ENCODE results near the gene TENM3.

TENM3 gene

DNA sequence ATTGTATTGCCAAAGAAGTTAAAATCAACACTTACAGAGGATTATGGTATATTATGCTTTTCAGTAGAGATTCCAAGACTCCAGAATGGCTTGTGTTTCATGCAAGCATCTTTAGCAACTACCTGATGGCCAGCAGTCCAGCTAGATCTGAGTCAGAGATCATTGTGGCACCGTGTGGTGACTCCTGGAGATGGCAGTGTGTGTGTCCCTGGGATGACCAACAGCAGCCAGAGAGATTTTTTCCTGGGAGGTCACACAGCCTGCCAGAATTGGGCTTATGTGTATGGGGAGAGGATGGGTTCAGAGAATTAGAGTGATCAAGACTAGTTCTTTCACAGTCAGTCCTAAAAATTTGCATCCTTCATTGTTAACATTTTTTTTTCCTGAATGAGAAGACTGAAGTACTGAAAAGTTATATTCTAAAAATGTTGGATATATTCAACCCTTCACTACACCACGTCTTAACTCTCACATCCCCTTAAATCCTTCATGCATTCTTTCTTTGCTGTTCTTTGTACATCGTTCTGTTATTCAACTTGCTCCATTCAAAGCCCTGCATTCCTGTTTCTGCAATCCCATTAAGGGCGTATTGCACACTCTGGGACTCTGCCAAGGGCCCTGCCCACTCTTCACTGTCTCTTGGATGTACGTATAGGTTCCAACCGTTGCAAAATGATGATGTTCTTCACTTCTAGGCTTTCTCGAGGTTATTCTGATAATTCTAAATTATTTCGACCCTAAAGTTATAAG, 12.4 kb downstream of the TENM3 start:
- no peak for DNase-seq

- no peak for DNase-seq
Measured at GRCh38 chr4:182257016-182257415, 13.8 kb downstream of the TENM3 start.

GRCh38 chr4:182257503-182257902, 14.3 kb downstream of the TENM3 start:
- no peak for DNase-seq

DNA sequence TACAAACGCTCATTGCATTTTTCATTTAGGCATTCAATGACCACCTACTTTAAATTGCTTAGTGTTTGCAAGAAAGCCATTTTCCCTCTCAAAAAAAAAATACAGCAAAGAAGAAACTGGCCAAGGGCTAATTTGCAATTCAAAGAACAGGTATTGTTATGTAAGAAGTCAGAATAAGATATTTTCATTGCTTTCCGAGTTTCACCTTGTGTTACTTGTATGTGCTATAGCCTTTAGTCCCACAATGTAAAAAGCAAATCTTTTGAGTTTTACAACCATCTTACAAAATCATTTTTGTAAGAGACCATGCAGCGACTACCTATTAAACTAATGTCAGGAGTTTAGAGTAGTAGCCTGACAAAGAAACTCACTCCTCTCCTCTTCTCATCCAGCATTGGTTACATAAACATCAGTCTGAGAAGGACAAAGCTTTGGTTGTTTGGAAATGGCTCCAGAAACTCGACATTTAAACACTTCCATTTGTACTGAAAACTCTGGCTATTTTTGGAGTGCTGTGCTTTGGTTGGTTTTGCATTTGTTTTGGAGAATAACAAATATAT, 15.3 kb downstream of the TENM3 start:
- DNase-seq, result no peak

- DNase-seq, result no peak
Measured at GRCh38 chr4:182261651-182262223, 18.5 kb downstream of the TENM3 start.

GRCh38 chr4:182263562-182263961, 20.4 kb downstream of the TENM3 start:
- no peak for DNase-seq

DNA sequence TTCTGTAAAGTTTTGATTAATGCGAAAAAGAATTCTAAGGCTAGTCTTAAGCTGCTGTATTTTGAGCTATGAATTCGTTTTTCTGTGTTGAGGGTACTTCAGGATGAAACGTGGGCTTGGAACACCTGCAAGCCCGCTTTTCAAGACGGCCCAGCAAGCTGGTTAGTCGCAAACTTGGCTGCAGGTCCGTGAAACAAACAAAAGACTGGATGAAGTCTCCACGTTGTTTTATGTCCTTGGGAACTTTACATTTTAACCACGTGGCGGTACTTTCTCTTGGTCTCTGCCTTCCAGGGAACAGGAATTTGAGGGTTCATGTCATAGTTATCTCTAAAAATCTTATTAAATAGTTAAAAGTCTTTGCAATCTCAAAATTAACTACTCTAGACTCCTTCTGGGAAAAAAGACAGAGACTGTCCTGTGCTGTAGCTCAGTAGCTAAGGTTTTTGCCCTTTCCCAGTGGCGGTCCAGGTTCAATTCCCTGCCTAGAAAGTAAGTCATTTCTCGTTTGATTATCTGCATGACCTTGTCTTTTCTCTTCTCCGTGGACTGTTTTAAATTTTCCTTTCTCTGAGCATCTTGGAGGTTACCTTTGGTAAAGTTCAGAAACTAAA, 21.0 kb downstream of the TENM3 start:
- DNase-seq, result no peak

- DNase-seq, result no peak
Measured at GRCh38 chr4:182265881-182266280, 22.7 kb downstream of the TENM3 start.

DNA sequence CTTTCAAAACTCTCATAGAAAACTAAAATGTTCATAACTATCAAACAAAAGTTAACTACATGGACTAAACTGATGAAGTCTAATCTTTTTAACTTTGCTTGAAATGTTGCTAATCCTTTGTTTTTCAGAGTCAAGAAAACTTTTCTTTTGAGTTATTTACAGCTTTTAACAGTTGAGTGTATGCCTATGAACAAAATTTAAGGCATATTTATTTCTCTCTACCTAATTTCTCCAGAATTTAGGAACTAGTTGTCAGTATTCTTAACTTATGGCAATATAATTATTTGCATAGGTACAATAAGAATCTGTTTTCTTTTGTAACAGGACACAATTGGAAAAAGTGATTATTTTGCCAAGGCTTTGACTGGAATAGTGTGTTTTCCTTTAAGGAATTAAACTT, 23.8 kb downstream of the TENM3 start:
- no peak for DNase-seq

GRCh38 chr4:182268966-182269365, 25.8 kb downstream of the TENM3 start:
- no peak for DNase-seq

DNA sequence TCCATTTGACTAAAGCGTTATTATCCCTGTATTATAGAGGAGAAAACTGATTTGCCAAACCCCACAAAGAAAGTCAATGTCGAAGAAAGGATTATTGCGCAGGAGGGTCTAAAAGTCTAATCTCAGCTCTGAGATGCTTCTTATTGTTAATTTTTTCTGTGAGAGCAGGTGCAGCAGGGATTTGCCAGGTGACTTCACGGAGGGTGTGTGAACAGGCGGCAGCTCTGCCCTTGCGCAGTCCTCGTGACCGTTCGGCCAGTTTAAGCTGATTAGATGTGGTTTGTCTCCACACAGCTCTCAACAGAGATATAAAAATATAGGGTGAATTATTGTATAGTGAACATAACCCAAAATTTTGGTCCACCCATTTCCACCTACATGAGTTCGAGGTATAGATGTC, 28.5 kb downstream of the TENM3 start:
- no peak for DNase-seq

- DNase-seq, result no peak
Measured at GRCh38 chr4:182272151-182272550, 28.9 kb downstream of the TENM3 start.

GRCh38 chr4:182273191-182273935, 30.2 kb downstream of the TENM3 start:
- DNase-seq, result no peak

- DNase-seq, result no peak
Measured at GRCh38 chr4:182276210-182277109, 33.3 kb downstream of the TENM3 start.

DNA sequence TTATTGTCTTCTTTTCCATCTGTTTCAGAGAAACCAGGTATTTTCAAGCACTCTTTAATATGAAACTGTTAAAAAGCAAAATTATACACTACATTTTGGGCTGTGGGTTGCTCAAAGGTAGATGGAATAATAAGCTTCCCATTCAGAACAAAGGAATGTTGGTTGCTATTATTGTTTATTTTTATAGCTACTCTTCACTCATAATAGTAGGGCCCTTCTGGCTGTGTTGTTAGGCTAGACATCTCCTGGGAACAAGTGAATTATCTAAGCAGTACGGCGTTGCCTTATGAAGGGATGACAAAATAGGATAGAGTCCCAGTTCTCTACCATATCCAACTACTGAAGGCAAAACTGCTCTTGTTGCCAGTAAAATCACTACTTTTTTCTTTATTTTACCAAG, 34.2 kb downstream of the TENM3 start:
- DNase-seq, result no peak

DNA sequence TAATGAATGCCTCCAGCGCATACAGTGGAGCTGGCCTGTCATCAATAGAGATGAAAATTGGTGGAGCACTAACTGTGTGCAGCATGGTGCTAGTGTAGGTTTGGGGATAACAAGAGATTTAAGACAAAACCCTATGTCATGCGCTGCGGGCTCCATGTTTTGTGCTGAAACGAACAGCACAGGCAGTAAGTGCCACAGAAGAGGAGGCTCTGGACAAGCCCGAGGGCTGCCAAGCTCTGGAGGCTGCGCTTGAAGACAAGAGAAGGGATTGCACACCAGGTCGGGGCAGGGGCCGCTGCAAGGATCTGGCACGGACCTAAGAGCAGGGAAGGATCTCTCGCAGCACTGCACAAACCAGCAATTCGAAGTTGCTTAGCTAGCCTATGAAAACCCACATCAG, 35.5 kb downstream of the TENM3 start:
- DNase-seq, result no peak

DNA sequence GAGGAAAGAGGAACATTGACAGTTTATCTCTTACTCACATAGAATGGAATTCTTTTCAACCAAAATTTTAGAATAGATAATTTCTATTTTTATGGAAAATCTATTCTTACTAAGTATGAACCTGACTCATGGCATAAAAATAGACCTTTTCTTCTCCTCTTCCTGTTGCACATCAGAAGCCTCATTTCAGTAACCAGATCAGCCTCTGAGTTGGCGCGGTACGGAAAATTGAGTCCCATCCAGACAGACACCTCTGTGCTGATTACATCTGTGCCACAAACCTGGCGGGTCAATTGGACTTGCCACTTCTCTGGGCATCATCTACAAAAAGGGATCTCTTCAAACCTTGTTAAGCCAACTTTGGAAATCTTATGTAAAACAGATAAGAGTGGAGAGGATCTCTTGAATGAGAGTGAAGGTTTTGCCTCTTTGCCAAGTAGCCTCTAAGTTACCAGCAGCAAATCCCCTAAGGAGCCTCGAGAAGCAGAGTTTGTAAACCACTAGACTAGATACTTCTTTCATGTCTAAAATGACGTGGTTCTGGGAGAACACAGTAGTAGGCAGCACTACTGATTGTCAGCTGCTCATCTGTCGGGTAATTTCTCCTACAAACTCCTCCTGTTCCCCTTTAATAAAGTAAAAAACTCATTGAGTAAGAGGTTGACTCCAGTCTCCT, 37.4 kb downstream of the TENM3 start:
- no peak for DNase-seq

- no peak for DNase-seq
Measured at GRCh38 chr4:182286035-182286434, 42.8 kb downstream of the TENM3 start.

DNA sequence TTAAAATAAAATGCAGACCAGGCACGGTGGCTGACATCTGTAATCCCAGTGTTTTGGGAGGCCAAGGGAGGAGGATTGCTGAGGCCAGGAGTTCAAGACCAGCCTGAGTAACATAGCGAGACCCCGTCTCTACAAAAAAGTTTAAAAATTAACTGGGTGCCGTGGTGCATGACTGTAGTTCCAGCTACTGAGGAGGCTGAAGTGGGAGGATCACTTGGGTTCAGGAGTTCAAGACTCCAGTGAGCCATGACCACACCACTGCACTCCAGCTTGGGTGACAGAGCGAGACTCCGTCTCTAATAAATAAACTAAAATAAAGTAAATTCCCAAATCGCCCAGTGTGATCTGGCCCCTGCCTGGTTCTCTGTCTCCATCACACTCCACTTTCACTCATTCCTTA, 43.7 kb downstream of the TENM3 start:
- DNase-seq, result no peak

GRCh38 chr4:182288534-182288933, 45.3 kb downstream of the TENM3 start:
- no peak for DNase-seq

- DNase-seq, result no peak
Measured at GRCh38 chr4:182289809-182290208, 46.6 kb downstream of the TENM3 start.

DNA sequence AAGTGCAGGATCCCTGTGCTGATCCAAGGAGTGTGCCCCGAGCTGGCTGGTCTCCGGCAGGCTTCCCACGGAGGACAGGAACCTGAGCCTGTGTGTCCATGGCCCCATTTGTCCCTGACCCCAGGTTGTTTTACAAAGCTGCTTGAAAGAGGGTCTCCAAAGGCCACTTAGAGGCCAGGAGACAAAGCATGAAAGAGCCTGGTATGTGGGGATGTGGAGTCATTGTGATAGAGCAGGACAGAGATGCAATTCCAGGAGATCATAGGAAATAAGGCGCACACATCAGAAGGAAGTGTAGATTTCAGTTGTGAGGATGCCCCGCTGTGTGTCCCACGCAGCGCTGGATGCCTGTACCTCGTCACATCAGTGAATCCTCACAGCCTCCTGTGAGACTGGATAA, 48.0 kb downstream of the TENM3 start:
- DNase-seq, result no peak

Measured in NCI-H1048 (cell line).